ENCODE results near the gene PLXNA4.

The PLXNA4 gene

DNA sequence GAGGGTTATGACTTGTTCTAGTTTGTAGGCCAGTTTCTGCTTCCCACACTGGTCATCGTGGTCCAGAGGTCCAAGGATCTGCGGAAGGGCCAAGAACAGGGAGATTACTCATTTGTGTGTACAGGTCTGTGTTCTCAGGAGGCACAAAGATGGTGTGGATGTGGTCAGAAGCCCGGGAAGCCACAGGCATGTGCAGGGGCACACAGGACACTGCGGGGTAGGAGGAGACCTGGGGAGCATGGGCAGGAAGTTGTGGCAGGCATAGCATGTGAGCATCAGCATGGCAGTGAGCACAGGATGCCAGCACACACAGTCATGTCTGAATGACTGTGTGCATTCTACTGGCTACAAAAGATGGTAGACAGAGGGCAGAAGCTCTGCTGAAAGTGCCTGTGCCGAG lies 445.8 kb downstream of the PLXNA4 start:
- no peak for DNase-seq

DNA sequence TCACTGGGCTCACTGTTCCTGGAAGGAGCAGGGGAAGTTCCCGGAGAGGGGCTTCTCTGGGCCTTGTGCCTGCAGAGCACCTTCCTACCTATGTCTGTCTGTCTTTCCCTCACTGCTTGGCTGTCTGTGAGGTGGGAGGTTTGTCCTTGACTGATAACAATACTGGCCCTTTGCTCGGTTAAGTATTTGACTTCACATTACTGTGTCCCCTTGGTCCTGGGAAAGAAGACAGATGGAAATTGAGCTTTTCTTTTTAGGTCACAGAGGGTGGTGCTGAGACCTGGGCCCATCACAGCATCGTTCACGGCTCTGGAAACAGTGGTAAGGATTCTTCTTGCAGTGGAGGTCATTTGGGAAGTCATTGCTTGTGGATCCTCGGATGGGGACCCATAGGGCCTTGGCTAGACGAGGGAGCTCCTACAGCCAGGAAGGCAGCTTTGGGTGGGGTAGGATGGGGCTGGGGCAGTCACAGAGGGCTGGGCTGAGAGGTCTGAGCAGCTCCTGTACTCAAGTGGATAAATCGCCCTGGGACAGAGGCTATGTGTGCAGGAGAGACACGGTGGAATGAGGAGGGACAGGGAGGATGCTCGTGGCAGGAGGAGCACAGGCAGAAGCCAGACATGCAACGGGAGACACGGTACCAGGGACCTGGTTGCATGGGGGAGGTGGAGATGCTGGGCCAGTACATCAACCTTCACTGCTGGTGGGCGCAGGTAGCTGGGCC lies 450.2 kb downstream of the PLXNA4 start:
- no peak for DNase-seq

DNA sequence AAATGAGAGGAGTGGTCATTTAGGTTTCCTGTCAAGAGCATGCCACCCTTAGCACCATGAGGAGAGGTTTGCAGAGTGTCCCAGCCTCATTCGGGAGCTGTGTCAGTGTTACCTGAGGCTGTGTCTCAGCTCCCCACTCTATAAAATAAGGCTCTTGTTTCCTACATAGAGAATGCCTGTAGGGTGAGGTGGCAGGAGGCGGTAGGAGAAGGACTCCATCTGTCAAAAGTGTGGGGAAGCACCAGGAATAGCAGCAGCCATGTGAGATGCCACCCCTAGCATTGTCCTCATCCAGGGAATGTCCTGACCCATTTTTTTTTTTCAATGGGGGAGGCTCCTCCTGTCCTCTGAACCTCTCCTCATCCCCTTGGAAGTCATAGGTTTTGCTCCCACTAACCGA lies 451.2 kb downstream of the PLXNA4 start:
- DNase-seq: no peak

DNA sequence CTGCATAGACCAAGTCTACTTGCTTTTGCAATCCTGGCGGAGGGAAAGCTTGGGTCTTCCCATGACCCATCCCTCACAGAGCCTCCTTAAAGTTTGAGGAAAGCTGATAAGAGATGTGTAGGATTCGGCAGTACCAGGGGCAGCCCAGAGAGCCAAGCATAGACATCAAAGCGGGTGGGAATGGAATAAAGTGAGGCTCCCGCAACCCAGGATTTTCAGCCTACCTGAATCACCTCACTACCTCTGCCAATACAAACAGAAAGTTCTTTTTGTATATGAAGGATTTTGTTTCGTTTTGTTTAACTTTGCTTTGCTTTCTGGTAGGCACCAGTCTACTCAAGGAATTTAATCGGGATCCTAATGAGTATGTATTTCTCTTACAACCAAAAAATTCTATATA lies 451.7 kb downstream of the PLXNA4 start:
- no peak for DNase-seq

DNA sequence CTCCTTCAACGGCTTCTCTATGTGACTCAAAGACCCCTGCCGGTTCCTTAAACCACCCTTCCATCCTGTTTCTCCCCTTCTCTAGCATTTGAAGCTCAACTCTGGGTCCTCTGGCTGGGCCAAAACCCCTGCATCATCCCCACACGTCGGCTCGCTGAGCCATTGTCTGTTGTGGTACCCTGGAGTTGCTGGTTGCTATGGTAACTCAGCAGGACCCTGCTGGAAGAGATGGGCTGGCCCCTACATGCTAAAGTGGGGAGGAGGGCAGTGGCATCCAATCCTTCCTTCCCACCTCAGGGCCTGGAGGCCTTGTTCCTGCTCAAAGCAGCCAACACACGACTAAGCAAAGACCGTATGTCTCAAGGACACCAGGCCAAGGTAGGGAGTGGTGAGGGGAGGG lies 452.5 kb downstream of the PLXNA4 start:
- no peak for DNase-seq

DNA sequence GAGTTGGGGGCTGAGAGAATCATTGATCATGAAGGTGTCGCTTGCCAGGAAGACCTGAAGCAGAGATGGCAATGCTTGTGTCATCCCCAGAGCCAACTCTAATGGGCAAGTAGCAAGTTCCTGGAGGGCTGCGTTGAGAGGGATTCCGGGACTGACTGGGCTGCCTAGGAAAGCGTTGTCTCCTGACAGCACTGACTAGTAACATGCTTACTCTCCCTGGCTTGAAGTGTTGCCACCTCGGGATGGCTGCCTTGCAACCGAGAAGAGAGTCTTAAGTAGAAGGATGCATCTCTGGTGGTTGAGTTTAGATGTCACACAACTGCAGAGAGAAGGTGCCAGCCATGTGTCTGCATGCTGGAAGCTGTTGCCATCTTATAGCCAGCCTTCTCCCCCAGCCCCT lies 453.4 kb downstream of the PLXNA4 start:
- no peak for DNase-seq

DNA sequence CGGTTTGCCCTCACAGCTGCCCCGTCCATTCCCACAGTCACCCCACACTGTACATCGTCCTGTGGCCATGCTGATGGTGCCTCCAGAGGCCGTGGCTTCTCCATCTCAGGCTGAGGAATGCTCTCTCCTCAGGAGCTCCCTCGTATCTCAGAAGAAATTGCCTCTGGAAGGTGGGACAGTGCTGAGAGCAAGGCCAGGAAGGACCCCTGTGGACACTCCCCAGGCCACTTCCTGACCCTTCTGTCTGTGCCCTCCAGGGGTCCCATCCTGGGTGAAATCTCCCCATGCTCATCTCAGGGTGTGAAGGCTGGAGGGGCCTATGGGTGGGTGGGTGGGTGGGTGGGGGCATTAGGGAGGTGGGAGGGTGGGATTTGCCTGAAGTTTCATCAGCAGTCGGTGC lies 454.3 kb downstream of the PLXNA4 start:
- no peak for DNase-seq

DNA sequence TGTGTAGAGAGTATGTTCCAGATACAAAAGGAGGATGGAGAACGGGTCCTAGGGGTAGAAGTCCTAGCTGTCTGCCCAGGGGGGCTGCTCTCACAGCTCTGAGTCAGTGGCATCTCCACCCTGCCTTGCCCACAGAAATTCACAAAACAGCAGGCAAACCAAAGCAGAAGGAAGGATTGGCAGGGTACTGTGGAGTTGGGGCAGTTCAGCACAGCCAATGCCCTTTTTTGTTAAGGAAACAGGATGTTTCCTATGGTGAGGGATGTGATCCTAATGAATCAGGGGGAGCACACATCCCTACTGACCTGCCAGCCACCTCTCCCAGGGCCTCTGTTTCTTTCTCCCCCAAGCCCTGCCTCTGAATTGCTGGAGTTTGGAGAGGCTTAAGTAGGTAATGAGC lies 457.6 kb downstream of the PLXNA4 start:
- no peak for DNase-seq

DNA sequence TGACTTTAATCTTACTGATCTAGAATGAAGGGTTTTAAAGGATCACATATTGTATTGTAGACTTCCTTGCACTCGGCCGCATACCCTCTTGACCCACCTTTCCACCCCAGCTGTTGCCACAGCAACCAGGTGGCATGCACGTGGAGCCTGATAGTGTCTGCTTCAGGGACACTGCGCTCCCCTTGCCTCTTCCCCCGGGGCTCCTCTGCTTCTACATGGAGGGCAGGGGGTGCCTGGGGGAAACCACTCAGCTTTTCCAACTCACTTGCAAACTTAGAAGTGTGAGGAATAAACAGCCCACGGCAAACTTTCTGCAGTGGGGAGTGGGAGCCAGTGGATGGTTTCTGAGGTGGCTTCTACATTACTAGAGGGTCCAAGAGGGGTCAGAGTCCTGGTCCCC lies 458.6 kb downstream of the PLXNA4 start:
- no peak for DNase-seq

DNA sequence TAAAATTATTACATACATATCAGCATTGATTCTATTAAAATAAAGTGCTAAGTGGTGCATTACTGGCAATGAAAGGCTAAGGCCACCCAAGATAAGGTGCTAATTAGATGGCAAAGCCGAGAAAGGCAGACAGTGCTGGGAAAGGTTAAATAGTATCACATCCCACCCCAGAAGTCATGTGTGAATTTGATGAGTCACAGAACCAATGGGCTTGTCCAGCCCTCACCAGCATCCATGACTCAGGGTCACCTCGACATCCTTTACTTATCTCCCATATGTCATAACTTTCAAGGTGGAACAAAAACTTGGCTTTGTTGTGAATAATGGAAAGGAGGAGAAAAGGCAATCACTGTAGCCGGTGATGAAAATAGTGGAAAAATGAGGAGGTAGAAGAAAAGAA lies 459.1 kb downstream of the PLXNA4 start:
- no peak for DNase-seq

DNA sequence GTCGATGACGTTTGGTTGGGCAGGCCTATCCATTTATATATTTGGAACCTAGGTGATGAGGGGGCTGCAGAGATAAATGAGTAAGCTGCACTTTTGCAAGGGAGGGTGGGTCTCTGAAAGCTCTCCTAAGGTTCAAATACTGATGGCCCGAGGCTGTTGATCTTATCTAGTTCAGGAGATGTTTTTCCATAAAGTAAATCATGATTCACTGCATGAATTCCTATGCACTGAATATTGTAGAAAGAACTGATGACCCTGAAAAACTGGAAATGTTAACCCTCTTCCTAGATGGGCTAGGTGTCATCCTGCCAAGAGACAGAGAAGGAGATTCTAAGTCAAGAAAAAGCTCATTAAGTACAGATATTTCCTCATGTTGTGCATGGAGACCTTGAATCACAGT lies 459.9 kb downstream of the PLXNA4 start:
- no peak for DNase-seq

DNA sequence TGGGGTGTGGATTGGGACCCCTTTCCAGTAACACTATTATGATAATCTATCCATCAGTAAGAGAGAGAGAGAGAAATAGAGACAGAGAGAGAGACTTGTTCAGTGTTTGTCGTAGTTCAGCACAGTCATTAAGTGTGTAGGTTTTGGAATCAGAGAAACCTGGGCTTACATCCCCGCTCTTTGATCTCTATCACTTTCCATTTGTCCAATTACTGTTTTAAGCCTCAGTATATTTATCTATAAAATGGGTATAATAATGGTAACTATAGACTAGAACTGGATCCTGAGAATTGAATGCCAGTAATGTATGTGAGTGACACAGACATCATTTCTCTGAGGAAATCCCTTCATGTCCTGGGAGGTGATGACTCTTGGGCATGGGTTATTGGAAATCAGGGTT lies 460.5 kb downstream of the PLXNA4 start:
- no peak for DNase-seq

DNA sequence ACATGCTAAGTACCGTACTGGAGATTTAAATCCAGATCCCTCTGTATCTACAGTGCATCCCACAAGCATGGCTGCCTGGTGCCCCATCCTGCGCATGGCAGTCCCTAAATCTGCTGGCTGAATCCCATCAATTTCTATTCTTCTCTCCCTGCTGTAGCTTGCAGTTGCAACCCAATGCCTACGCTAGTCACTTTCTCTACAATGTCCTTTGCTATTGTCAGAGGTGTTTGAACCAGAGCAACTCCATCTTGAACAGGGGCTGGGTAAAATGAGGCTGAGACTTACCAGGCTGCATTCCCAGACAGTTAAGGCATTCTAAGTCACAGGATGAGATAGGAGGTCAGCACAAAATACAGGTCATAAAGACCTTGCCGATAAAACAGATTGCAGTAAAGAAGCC lies 461.2 kb downstream of the PLXNA4 start:
- DNase-seq: no peak

DNA sequence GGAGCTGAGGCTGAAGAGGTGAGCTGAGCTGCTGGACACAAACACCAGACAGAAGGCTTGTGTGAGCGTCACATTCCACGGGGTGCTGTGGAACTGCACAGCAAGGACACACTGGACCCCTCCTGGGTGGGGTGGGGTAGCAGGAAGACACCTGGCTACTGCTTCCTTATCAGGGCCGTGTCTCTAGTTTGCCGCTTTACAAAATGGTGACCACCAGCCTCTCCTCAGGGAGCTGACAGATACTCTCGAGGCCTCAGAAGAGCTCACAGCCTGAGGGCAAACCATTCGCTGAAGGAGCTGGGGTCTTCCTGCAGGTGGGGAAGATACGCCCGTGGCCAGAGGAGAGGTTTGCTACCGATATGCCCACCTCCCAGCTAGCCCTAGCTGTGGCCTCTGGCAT lies 461.9 kb downstream of the PLXNA4 start:
- DNase-seq: no peak

DNA sequence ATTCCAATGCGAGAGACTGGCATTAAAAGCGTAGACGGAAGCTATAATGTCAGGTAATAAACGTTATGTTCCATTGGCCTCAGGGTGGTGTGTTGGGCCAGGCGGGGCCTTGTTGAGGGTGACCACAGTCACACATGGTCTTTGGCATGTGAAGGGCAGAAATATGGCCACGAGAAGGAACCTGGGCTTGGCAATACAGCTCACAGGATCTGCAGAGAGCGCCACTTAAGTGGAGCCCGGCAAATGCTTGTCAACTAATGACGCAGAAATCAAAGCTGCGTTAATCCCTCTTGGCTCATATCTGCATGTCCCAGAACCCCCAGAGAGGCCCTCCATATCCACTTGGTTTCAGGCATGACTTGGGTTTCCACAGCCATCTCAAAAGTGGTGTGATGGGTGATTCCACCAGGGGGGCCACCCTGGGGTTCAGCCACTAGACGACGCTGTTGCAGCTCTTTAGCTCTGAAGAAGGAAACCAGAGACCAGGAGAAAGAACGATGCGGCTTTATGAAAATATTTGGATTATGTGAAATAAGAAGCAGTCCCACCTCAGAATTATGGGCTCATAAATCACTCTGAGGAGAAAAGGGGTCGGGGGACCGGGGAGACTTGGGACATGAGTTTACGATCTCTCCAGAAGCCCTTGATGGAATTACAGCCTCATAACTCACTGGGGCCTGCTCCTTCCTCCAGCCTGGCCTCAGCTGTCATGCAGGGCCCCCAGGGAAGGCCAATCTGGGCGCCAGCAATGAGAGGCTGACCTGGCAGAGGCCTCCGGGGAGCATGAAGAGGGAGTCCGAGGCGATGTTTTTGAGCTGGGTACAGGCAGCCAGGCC lies 462.5 kb downstream of the PLXNA4 start:
- peak; percentile 40 for DNase-seq

DNA sequence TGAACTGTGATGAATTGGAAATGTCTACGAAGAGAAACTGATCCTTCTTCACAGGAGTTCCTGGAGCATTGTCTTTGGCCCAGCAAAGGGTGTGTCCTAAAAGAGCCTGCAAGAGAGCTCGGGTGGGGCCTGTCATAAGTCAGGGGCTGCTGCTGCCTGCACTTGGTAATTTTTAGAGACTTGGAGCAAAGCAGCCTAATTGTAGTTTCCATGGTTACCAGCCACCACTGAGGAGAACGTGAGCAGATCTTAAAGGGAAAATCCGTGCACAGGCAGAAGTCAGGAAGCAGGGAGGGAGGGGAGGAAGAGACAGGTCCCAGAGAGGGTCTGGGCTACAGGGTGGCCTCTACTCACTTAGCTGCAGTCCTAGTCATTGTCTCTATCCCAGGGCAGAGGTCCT lies 463.6 kb downstream of the PLXNA4 start:
- no peak for DNase-seq

DNA sequence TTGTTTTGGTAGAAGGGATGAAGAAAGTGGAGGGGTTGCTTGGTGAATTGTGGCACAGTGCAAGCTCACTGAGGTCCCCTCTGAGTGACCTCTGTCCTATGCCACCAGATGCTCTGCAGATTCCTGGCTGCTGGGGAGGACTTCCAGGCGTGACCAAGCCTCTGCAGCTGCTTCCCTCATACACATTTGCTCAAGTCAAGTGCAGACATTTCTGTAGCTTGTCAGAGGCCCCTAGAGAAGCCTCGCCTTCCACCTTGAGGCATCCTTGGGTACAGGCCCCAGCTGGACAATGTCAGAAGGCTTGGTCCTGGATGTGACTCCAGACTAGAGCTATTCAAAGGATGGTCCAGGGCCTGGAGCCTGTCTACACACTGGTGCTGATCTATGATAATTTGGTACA lies 464.2 kb downstream of the PLXNA4 start:
- DNase-seq: no peak

DNA sequence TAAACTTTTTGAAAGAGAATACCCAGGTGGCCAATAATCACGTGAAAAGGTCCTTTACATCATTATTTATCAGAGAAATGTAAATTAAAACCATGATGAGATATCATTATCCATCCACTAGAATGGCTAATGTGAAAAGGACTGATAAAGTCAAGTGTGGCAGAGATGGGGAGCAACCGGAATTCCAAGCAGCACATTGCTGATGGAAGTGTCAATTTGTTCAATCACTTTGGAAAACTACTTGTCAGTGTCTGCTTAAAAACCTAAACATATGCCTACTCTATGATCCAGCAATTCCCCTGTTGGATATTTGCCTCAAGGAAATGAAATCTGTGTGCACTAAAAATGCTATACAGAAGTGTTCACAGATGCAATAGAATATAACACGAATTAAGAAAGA lies 465.6 kb downstream of the PLXNA4 start:
- no peak for DNase-seq

DNA sequence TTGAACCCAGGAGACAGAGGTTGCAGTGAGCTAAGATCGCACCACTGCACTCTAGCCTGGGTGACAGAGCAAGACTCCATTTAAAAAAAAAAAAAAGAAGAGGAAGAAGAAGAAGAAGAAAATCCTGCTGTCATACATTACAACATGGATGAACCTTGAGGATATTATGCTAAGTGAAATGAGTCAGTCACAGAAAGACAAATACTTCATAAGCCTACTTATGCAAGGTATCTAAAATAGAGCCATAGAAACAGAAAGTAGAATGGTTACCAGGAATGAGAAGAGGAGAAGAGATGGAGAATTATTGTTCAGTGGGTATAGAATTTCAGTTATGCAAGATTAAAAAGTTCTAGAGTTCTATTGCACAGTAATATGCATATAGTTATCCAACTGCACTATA lies 466.5 kb downstream of the PLXNA4 start:
- no peak for DNase-seq

DNA sequence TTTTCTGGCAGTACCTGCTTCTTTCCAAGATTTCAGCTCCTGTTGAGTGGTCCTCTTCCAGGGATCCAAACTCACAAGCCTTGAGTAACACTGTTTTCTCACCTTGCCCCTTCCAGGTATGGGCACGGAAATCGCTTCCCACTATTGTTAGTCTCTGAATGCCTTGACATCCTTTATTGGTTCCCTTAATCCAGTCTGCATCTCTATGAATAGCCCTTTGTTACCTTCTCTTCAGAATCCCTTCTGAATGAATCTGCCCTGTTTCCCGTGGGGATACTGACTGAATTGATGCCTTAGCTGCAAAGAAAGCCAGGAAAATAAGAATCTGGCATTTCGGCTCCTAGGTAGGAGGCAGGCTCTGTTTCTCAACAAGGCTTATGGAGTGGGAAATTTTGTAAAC lies 467.7 kb downstream of the PLXNA4 start:
- no peak for DNase-seq

DNA sequence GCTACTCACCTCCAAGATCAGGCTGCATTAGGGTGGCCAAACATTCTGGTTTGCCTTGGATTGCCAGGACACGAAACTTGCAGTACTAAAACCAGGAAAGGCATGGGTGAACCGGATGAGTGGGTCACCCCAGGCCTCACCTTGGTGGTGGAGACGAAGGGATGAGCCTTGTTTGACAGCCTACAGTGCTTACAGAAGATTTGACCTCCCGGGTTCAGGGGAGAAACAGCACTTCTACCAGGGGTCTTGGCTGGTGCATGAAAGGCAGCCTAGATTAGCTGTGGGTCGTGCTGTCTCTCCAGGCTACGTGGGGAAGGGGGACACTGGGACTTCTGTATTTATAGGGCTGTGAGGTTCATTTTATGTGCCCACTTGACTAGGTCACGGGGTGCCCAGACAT lies 469.8 kb downstream of the PLXNA4 start:
- DNase-seq: no peak

DNA sequence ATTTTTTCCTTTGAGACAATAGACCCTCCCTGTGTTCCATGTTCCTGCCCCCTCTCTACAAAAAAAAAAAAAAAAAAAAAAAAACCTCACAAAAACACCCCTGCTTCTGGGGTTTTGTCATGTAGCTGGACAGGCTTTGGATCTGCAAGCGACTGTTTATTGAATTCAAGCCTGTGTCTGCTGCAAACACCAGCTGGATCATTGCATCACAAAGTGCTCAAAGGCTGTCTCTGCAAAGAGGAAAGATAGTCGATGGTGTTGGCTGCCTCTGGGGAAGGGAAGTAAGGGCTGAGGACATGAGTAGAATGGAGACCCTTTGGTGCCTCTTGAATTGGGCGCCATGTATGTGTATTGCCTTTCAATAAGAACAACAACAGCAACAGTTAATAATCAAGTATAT lies 471.2 kb downstream of the PLXNA4 start:
- no peak for DNase-seq

DNA sequence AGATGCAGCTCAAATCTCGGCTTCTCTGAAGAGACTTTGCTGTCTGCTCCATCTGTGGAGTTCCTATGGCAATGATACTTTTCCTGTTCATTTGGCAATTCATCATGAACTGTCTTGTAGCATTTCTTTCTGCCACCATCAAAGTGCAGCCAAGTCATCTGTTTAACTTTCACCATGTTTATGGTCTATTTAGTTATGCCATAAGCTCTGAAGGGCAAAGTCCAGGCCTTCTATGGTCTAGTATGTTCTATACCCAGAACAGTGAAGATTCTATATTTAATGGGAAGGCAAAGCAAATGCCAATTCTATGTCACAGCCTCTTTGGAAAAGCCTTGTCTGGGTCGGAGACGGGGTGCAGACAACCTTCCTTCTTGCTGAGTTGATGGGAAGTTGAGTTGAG lies 472.6 kb downstream of the PLXNA4 start:
- DNase-seq: no peak

DNA sequence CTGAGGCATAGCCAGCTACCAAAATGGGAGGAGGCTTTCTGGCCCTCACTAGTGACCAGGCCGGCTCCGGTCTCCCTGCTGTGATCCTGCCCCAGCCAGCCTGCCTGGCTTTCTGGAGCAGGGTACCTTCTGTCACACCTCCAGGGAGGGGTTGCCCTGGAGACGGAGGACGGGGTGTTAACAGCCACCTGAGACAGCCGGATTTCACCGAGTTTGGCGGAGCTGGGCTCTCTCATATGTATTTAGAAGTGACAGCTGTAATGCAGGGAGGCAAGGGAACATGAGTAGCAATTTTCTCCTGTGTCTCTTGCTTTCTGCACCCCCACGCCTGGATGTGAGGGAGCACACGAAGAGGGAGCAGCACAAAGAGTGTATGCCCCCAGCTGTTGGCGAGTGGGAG lies 473.3 kb downstream of the PLXNA4 start:
- DNase-seq: no peak

DNA sequence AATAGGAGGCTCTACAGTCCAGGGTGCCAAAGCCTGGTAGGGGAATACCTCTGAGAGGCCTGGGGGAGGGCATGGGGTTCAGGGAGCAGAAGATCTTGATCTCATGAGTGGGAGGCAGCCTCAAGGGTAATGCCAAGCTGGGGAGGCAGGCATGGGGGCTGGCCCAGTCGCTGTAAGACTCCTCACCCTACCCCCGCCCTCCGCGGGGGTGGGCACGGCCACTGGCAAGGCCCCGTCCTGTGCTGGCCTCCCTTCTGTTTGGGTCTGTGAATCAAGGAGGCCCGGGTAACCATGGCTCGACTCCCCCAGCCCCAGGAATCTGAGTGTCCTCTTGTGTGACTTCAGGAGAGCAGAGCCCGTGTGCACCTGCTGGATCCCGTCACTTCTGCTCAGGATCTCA lies 473.9 kb downstream of the PLXNA4 start:
- no peak for DNase-seq
